ENCODE data around the gene PCDHGB3.
A peak's percentile ranks its signal among the peaks of the same experiment; 100 is the strongest.
"Not testable (repeated sequence)": the region's sequence is repeated elsewhere in the genome, so short reads cannot be mapped to it uniquely, and the experiment has no call there.

Gene PCDHGB3

GRCh38 chr5:141415275-141415618 is 45.2 kb downstream of the PCDHGB3 start:
- not testable (repeated sequence) for FAIRE-seq; DNase-seq (ENCODE audit: insufficient read length, low spot score)

- FAIRE-seq (peak; percentile 68), DNase-seq (ENCODE audit: insufficient read length, low spot score) (peak; percentile 65)
Observed at GRCh38 chr5:141417494-141418172, 47.6 kb downstream of the PCDHGB3 start, which contains the start of gene PCDHGB7. Gene PCDHGB7, plus strand, starts transcription at chr5:141417677. Its CDS starts 183 bp downstream, at chr5:141417860.

GRCh38 chr5:141419074-141419880 is 49.2 kb downstream of the PCDHGB3 start:
- DNase-seq (ENCODE audit: insufficient read length, low spot score) (no peak), FAIRE-seq (no peak)

GRCh38 chr5:141420855-141421488 is 50.9 kb downstream of the PCDHGB3 start, which contains the start of gene PCDHGA11:
Gene PCDHGA11, plus strand, starts transcription at chr5:141421051. Its CDS starts 177 bp downstream, at chr5:141421228.
- DNase-seq (ENCODE audit: insufficient read length, low spot score) (peak; percentile 48), FAIRE-seq (peak; percentile 73)

- DNase-seq (ENCODE audit: insufficient read length, low spot score) (no peak), FAIRE-seq (no peak)
Observed at GRCh38 chr5:141421489-141421855, 51.4 kb downstream of the PCDHGB3 start.
